ENCODE measurements around the gene HLA-B. TPM values are rescaled to one million over a fixed set of nuclear protein-coding genes. Genes with fewer than 3 reads are reported as not detected.

The HLA-B gene
- polyA plus RNA-seq, 1 donor from 2014 or later: 9.4 TPM

GRCh38 chr6:31321820-31322219 lies 35.2 kb downstream of the HLA-B start:
- Histone ChIP-seq H3K9me2 (ENCODE audit: insufficient read depth, low read length) (no peaks in the 10 kb centered on the region), H3F3A (ENCODE audit: insufficient read depth, low read length, poor library complexity, severe bottlenecking) (no peaks in the 10 kb centered on the region), H4K20me1 (ENCODE audit: insufficient read depth) (no peaks in the 10 kb centered on the region), H3K79me2 (replicated peaks; ENCODE audit: insufficient read depth, low read length) (no peaks in the 10 kb centered on the region), H3K4me3 (ENCODE audit: low read length) (no peak overlapping the region), H3K36me3 (ENCODE audit: insufficient read depth, low read length) (no peaks in the 10 kb centered on the region), H3K27ac (ENCODE audit: low read length) (no peak overlapping the region), H2AFZ (ENCODE audit: low read depth, low read length) (no peak overlapping the region), H3K27me3 (ENCODE audit: insufficient read depth, low read depth, low read length) (no peaks in the 10 kb centered on the region), H3K9ac (ENCODE audit: low read length) (no peak overlapping the region), H3K4me2 (ENCODE audit: low read length) (no peak overlapping the region), H3K9me3 (ENCODE audit: low read length) (no peaks in the 10 kb centered on the region)
- TF ChIP-seq CTCF (IDR thresholded peaks at IDR 0.05; ENCODE audit: poor library complexity, severe bottlenecking) (no peak), EZH2 (IDR thresholded peaks at IDR 0.05; ENCODE audit: borderline replicate concordance, insufficient read depth, low read length, poor library complexity, severe bottlenecking) (no peak), EP300 (conservative IDR thresholded peaks at IDR 0.05; ENCODE audit: poor library complexity, severe bottlenecking) (no peak), POLR2AphosphoS5 (IDR thresholded peaks at IDR 0.05) (no peak), RAD21 (conservative IDR thresholded peaks at IDR 0.05) (no peak), SMC3 (conservative IDR thresholded peaks at IDR 0.05; ENCODE audit: poor library complexity) (no peak), TAF1 (IDR thresholded peaks at IDR 0.05; ENCODE audit: low read depth) (no peak), MXI1 (conservative IDR thresholded peaks at IDR 0.05; ENCODE audit: poor library complexity, severe bottlenecking) (no peak), REST (IDR thresholded peaks at IDR 0.05; ENCODE audit: borderline replicate concordance) (no peak)

DNA sequence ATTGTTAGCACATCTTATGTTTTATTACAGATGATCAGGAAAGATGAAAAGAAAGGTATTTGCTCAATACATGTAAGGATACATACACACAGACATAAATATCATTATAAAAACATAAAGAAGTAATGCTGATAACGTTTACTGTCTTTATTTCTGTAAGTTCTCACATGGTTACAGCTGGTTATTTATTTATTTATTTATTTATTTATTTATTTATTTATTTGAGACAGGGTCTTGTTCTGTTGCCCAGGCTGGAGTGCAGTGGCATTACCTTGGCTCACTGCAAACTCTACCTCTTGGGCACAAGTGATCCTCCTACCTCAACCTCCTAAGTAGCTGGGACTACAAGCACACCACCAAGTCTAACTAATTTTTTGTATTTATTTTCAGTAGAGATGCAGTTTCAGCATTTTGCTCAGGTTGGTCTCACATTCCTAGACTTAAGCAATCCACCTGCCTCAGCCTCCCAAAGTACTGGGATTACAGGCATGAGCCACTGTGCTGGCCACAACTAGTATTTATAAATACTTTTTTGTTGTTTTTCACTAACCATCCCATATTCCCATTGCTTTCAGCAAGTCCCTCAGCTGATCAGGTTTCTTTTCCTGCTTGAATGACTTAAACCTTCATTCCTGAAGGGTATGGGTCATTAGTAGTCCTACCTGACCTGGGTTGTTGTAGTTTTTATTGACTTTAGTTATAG lies 35.8 kb downstream of the HLA-B start:
- Histone ChIP-seq H3K9ac (ENCODE audit: low read length) (no peak overlapping the region), H3K4me2 (ENCODE audit: low read length) (no peak overlapping the region), H3K79me2 (replicated peaks; ENCODE audit: insufficient read depth, low read length) (no peaks in the 10 kb centered on the region), H3K36me3 (ENCODE audit: insufficient read depth, low read length) (no peaks in the 10 kb centered on the region), H3F3A (ENCODE audit: insufficient read depth, low read length, poor library complexity, severe bottlenecking) (no peaks in the 10 kb centered on the region), H4K20me1 (ENCODE audit: insufficient read depth) (no peaks in the 10 kb centered on the region), H3K27me3 (ENCODE audit: insufficient read depth, low read depth, low read length) (no peaks in the 10 kb centered on the region), H2AFZ (ENCODE audit: low read depth, low read length) (no peak overlapping the region), H3K9me3 (ENCODE audit: low read length) (no peaks in the 10 kb centered on the region), H3K4me3 (ENCODE audit: low read length) (no peak overlapping the region), H3K9me2 (ENCODE audit: insufficient read depth, low read length) (no peaks in the 10 kb centered on the region), H3K27ac (ENCODE audit: low read length) (no peak overlapping the region)
- TF ChIP-seq MXI1 (conservative IDR thresholded peaks at IDR 0.05; ENCODE audit: poor library complexity, severe bottlenecking) (no peak), EZH2 (IDR thresholded peaks at IDR 0.05; ENCODE audit: borderline replicate concordance, insufficient read depth, low read length, poor library complexity, severe bottlenecking) (no peak), RAD21 (conservative IDR thresholded peaks at IDR 0.05) (no peak), TAF1 (IDR thresholded peaks at IDR 0.05; ENCODE audit: low read depth) (no peak), CTCF (IDR thresholded peaks at IDR 0.05; ENCODE audit: poor library complexity, severe bottlenecking) (no peak), REST (IDR thresholded peaks at IDR 0.05; ENCODE audit: borderline replicate concordance) (no peak), EP300 (conservative IDR thresholded peaks at IDR 0.05; ENCODE audit: poor library complexity, severe bottlenecking) (no peak), SMC3 (conservative IDR thresholded peaks at IDR 0.05; ENCODE audit: poor library complexity) (no peak)

All from neural cell (in vitro differentiated cells).